Ramos (cell line): ENCODE measurements around the gene DENND2A.
"Not testable (repeated sequence)": the region's sequence is repeated elsewhere in the genome, so short reads cannot be mapped to it uniquely, and the experiment has no call there.

Experiments
- in situ Hi-C: fragments of 300-500 bp; cut with MboI; formaldehyde crosslinking; loops from one replicate; pipeline ENCODE4 v1.14.3; 2022; ENCODE audit warnings: low sequenced_read_pairs; ENCODE audit not compliant: unreplicated experiment

Gene DENND2A

GRCh38 chr7:140557069-140557468 lies 83.5 kb downstream of the DENND2A start:
- in situ Hi-C loops = no loop called here

- in situ Hi-C loops = not testable (repeated sequence)
These were observed 87.4 kb downstream of the DENND2A start for GRCh38 chr7:140553236-140553635.

GRCh38 chr7:140552240-140552679 lies 88.4 kb downstream of the DENND2A start:
- in situ Hi-C loops = no loop called here

- in situ Hi-C loops = no loop called here
These were observed 89.0 kb downstream of the DENND2A start for GRCh38 chr7:140551355-140552239.

- in situ Hi-C loops = no loop called here
These were observed 93.7 kb downstream of the DENND2A start for GRCh38 chr7:140546947-140547346.

- in situ Hi-C loops = no loop called here
These were observed 96.2 kb downstream of the DENND2A start for GRCh38 chr7:140544388-140544826.

- in situ Hi-C loops = no loop called here
These were observed 98.4 kb downstream of the DENND2A start for GRCh38 chr7:140542228-140542603.

GRCh38 chr7:140541513-140542227 lies 98.9 kb downstream of the DENND2A start:
- in situ Hi-C loops = no loop called here

GRCh38 chr7:140541176-140541512 lies 99.5 kb downstream of the DENND2A start:
- in situ Hi-C loops = no loop called here

GRCh38 chr7:140540136-140540777 lies 100.4 kb downstream of the DENND2A start:
- in situ Hi-C loops = no loop called here

- in situ Hi-C loops = no loop called here
These were observed 101.2 kb downstream of the DENND2A start for GRCh38 chr7:140539461-140539860.

GRCh38 chr7:140537750-140538482 lies 102.7 kb downstream of the DENND2A start:
- in situ Hi-C loops = no loop called here

- in situ Hi-C loops = no loop called here
These were observed 105.9 kb downstream of the DENND2A start for GRCh38 chr7:140534743-140535142.

- in situ Hi-C loops = no loop called here
These were observed 107.2 kb downstream of the DENND2A start for GRCh38 chr7:140533394-140533872.

- in situ Hi-C loops = not testable (repeated sequence)
These were observed 111.2 kb downstream of the DENND2A start for GRCh38 chr7:140529428-140529827.

GRCh38 chr7:140526787-140527664 lies 113.6 kb downstream of the DENND2A start:
- in situ Hi-C loops = no loop called here

GRCh38 chr7:140526214-140526613 lies 114.4 kb downstream of the DENND2A start:
- in situ Hi-C loops = no loop called here

GRCh38 chr7:140525743-140526142 lies 114.9 kb downstream of the DENND2A start:
- in situ Hi-C loops = no loop called here

GRCh38 chr7:140521421-140521820 lies 119.2 kb downstream of the DENND2A start:
- in situ Hi-C loops = loop anchor here (25.0 kb wide), 1 partner anchor 491 kb away; the partner anchor contains the start of gene MRPS33
